ENCODE data around the gene NAPEPLD. TPM values are rescaled to one million over a fixed set of nuclear protein-coding genes. Genes with fewer than 3 reads are reported as not detected.

The NAPEPLD gene
- total and polyA plus RNA-seq, 7 donors = 11.0 to 26.8 (median 12.2) TPM

DNA sequence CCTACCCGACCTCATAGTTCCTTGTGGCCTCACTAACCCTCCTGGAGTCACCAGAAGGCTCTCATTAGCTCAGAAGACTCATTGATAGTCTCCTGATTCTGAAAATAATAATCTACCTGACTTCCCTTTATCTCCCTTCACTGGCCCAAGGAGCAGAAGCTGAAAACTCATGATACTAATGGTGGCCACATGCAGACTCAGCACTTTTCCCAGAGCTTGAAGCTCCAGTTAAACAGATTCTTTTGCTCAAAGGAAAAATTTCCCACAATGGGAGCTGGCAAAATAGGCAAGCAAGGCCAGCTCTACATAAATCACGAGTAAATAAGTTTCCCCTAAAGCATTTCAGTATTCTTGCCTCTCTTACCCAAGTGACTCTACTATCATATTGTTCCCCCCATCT lies 8.2 kb downstream of the NAPEPLD start:
- Histone ChIP-seq H3K27ac (no peak overlapping the region), H3K9me3 (no peaks in the 10 kb centered on the region), H3K36me3 (no peaks in the 10 kb centered on the region), H3K27me3 (no peaks in the 10 kb centered on the region), H3K4me1 (peaks cover 0 to under 1% (median 0%) of the 10 kb centered on the region in 4 donors), H3K4me3 (no peak overlapping the region)
- DNase-seq = no peak
- 78 to 94% methylated on average over 2 of the region's 2 CpGs for WGBS, 2 donors
- intact Hi-C loops (cut with DNase I) = no loop called here
- no peak for TF ChIP-seq POLR2A (IDR thresholded peaks at IDR 0.05)
- TF ChIP-seq, protein P1, sequence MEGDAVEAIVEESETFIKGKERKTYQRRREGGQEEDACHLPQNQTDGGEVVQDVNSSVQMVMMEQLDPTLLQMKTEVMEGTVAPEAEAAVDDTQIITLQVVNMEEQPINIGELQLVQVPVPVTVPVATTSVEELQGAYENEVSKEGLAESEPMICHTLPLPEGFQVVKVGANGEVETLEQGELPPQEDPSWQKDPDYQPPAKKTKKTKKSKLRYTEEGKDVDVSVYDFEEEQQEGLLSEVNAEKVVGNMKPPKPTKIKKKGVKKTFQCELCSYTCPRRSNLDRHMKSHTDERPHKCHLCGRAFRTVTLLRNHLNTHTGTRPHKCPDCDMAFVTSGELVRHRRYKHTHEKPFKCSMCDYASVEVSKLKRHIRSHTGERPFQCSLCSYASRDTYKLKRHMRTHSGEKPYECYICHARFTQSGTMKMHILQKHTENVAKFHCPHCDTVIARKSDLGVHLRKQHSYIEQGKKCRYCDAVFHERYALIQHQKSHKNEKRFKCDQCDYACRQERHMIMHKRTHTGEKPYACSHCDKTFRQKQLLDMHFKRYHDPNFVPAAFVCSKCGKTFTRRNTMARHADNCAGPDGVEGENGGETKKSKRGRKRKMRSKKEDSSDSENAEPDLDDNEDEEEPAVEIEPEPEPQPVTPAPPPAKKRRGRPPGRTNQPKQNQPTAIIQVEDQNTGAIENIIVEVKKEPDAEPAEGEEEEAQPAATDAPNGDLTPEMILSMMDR (IDR thresholded peaks at IDR 0.05) = no peak
- no peak for TF ChIP-seq POLR2AphosphoS5 (IDR thresholded peaks at IDR 0.05)
- TF ChIP-seq EP300 (IDR thresholded peaks at IDR 0.05) = no peak

DNA sequence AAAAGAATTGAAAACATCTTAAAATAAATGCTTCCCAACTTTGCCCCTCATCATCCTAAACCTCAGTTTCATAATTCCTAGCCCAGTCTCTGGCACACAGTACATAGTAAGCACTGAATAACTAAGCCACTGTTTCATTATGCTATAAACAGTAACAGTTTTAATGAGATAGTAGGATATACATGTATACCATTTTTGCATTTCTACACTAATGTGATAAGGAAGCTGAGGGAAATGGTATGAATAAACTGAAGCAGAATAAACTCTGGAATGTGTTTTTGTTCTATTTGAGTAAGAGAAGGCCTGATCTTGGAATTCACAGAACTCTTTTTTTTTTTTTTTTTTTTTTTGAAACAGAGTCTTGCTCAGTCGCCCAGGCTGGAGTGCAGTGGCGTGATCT lies 8.8 kb downstream of the NAPEPLD start:
- Histone ChIP-seq H3K36me3 (no peaks in the 10 kb centered on the region), H3K4me1 (peaks cover 0 to 7% (median 1%) of the 10 kb centered on the region in 4 donors), H3K4me3 (no peak overlapping the region), H3K27me3 (no peaks in the 10 kb centered on the region), H3K27ac (no peak overlapping the region), H3K9me3 (no peaks in the 10 kb centered on the region)
- intact Hi-C loops (cut with DNase I) = no loop called here
- WGBS, 2 donors = 89 to 98% methylated on average over 2 of the region's 2 CpGs
- TF ChIP-seq POLR2AphosphoS5 (IDR thresholded peaks at IDR 0.05) (no peak), EP300 (IDR thresholded peaks at IDR 0.05) (no peak), POLR2A (IDR thresholded peaks at IDR 0.05) (no peak)
- TF ChIP-seq, protein P1 (IDR thresholded peaks at IDR 0.05) = no peak
- DNase-seq = no peak

DNA sequence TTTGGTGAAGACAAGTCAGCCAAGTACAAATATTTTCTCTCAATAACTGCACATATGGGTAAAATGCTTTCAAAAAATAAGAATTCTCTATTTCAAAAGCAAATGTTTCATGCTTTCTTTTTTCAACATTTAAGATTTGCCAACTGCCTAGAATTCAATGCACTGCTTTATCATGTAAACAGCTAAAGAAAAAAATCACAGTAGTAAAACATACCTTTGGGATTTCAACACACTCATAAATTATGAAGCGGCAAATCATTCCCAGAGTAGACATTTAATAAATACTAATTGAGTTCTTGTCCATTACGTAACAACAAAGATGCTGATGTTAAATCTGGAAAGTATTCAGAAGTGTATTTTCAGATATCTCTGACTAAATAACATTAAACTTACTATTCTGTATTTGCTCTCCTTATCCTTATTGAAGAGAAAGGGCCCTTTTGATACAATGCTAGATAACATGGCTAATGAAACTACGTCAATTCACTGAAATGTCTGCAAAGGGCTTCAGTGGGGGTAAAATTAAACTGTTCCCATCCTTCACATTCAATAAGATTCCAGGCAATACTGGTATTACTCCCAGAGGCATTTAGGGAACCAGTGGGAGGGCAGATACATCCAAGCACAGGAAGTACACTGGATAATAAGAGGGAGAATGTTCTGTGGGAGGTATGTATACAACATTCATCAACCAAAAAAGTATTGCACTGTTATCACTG lies 13.9 kb downstream of the NAPEPLD start:
- TF ChIP-seq POLR2AphosphoS5 (IDR thresholded peaks at IDR 0.05) = no peak
- Histone ChIP-seq H3K4me1 (peaks cover 0 to 9% (median 4%) of the 10 kb centered on the region in 4 donors), H3K9me3 (no peaks in the 10 kb centered on the region), H3K4me3 (no peak overlapping the region), H3K36me3 (no peaks in the 10 kb centered on the region), H3K27me3 (no peaks in the 10 kb centered on the region), H3K27ac (no peak overlapping the region)
- 82 to 86% methylated on average over 3 of the region's 3 CpGs for WGBS, 2 donors
- no peak for DNase-seq
- intact Hi-C loops (cut with DNase I) = no loop called here

DNA sequence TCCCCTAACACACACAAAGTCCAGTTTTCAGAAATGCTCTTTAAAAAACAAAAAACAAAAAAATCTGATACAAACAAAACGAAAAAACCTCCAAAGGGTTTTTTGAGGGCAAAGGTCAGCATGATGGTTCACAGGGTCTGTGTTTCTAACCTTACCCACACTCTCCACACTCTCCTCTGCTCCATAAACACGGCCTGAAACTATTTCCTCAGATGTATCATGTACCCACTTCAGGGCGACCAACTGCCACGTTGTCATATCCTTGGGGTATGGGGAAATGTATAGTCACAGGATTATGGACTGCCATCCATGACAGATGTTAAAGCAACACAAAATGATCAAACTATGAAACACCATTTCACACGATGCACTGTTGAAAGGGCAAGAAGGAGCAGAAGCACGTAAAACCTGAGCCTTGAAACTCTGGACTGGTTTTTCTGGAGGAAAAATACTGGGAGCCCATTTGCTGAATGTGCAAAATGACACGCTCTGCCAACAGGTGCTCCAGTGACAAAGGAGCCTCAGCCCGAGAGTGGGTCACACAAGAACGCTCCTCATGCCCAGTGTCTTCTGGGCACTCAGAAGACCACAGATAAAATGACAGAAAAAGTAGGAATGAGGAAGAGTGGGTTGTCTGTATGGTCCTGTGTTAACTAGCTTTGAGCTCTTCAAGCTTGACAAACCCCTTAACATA lies 15.8 kb downstream of the NAPEPLD start:
- 78 to 88% methylated on average over 9 of the region's 9 CpGs for WGBS, 2 donors
- TF ChIP-seq POLR2AphosphoS5 (IDR thresholded peaks at IDR 0.05) (no peak), EP300 (IDR thresholded peaks at IDR 0.05) (no peak), POLR2A (IDR thresholded peaks at IDR 0.05) (no peak)
- TF ChIP-seq, protein P1 (IDR thresholded peaks at IDR 0.05) = no peak
- intact Hi-C loops (cut with DNase I) = no loop called here
- Histone ChIP-seq H3K27me3 (no peaks in the 10 kb centered on the region), H3K4me1 (peaks cover 0 to 9% (median 4%) of the 10 kb centered on the region in 4 donors), H3K4me3 (no peak overlapping the region), H3K36me3 (peaks cover 0 to 4% (median 0%) of the 10 kb centered on the region in 4 donors), H3K9me3 (no peaks in the 10 kb centered on the region), H3K27ac (no peak overlapping the region)
- DNase-seq = no peak

DNA sequence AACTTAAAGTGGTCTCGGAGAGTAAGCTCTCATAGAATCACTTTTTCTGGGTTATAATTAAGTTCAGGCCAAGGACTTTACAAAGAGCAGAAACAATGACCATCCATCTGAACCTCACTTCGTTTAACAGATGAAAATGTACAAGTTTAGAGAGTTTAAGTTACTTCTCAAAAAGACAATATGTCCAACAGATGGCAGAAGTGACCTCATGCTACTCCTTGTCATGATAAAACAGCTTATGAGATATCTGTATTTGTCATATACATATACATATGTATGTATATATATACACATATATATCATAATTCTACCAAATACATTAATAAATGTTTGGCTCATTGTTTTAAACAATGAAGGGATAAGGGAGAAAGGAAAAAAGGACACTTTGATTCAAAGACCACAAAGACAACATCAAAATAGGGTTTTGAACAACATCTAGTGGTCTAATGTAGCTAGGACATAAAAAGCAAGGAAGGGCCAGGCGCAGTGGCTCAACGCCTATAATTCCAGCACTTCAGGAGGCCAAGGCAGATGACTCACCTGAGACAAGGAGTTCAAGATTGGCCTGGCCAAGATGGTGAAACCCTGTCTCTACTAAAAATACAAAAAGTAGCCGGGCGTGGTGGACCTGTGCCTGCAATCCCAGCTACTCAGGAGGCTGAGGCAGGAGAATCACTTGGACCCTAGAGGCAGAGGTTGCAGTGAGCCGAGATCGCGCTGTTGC lies 17.8 kb downstream of the NAPEPLD start:
- H3K27me3 ChIP-seq = no peaks in the 10 kb centered on the region
- no peak for DNase-seq
- peaks cover 0 to 16% (median 0%) of the 10 kb centered on the region in 4 donors for H3K36me3 ChIP-seq
- 70 to 86% methylated on average over 9 of the region's 9 CpGs for WGBS, 2 donors
- no peaks in the 10 kb centered on the region for H3K9me3 ChIP-seq
- no peak overlapping the region for H3K27ac ChIP-seq
- H3K4me1 ChIP-seq = peaks cover 0 to 9% (median 4%) of the 10 kb centered on the region in 4 donors
- TF ChIP-seq, protein P1 (IDR thresholded peaks at IDR 0.05) = no peak
- TF ChIP-seq POLR2A (IDR thresholded peaks at IDR 0.05) = no peak
- no peak overlapping the region for H3K4me3 ChIP-seq
- intact Hi-C loops (cut with DNase I) = no loop called here

All from sigmoid colon (tissue), 7 donors.